ENCODE measurements around the gene KIRREL3.

GRCh38 chr11:126917531-126918204 is 82.9 kb downstream of the KIRREL3 start:
- no peak for TF ChIP-seq PBX3 (IDR thresholded peaks at IDR 0.05)
- TF ChIP-seq HMGXB4 (CRISPR knock-in tag; IDR thresholded peaks at IDR 0.05; ENCODE audit: borderline replicate concordance): no peak
- no peak for TF ChIP-seq CTCF (IDR thresholded peaks at IDR 0.05)
- TF ChIP-seq RNF2 (IDR thresholded peaks at IDR 0.05; ENCODE audit: borderline replicate concordance, low read depth): no peak
- no peak for TF ChIP-seq POLR2A (IDR thresholded peaks at IDR 0.05; ENCODE audit: low read length)
- TF ChIP-seq CBX2 (IDR thresholded peaks at IDR 0.05; ENCODE audit: borderline replicate concordance, low read depth): no peak
- TF ChIP-seq ZSCAN20 (CRISPR knock-in tag; IDR thresholded peaks at IDR 0.05): no peak

Data from A549 (cell line).